Natural killer cell (primary cell): ENCODE results near the gene CX3CL1. TPM values are rescaled to one million over a fixed set of nuclear protein-coding genes. Genes with fewer than 3 reads are reported as not detected.

ENCODE experiments used
- ATAC-seq, 3 donors: fragments of 150-1000 bp in 2 of 3; fragments of 200-7000 bp in 1 of 3; cut with Tn5 transposase; 1 replicate in 1 of 3; 2 replicates in 2 of 3; pipeline ENCODE4 v1.10.0; 2021; ENCODE audit warnings: mild to moderate bottlenecking in 2 of 3, moderate library complexity in 2 of 3
- DNase-seq, 2 donors: peaks; one replicate each; pipeline versions ENCODE4 v3.0.0 to v3.0.0-alpha.2; 2013 to 2021; ENCODE audit warnings: mixed read lengths in 1 of 2
- H3K27ac ChIP-seq: one replicate; pipeline ENCODE4 v1.5.1; 2013; ENCODE audit warnings: mild to moderate bottlenecking, low read length
- H3K27me3 ChIP-seq: one replicate; pipeline ENCODE4 v1.6.1; 2013; ENCODE audit warnings: low read length; ENCODE audit not compliant: control insufficient read depth, insufficient read depth
- H3K36me3 ChIP-seq: one replicate; pipeline ENCODE4 v1.6.1; 2013; ENCODE audit warnings: low read length; ENCODE audit not compliant: control insufficient read depth, insufficient read depth
- H3K4me1 ChIP-seq: one replicate; pipeline ENCODE4 v1.6.1; 2013; ENCODE audit warnings: low read length; ENCODE audit not compliant: control insufficient read depth, insufficient read depth
- H3K4me3 ChIP-seq: one replicate; pipeline ENCODE4 v1.5.1; 2013; ENCODE audit warnings: low read length
- H3K9me3 ChIP-seq: one replicate; pipeline ENCODE4 v1.6.1; 2013; ENCODE audit warnings: low read length; ENCODE audit not compliant: control insufficient read depth, insufficient read depth
- H3K27ac Mint-ChIP-seq, 2 donors: one replicate each; pipeline ENCODE4 v1.8.0; 2022; ENCODE audit warnings: mild to moderate bottlenecking in 2 of 2, mixed read lengths in 2 of 2, moderate library complexity in 1 of 2
- H3K27me3 Mint-ChIP-seq, 2 donors: one replicate each; pipeline ENCODE4 v1.8.0; 2022; ENCODE audit warnings: low read depth in 2 of 2, mixed read lengths in 2 of 2
- H3K36me3 Mint-ChIP-seq: one replicate; pipeline ENCODE4 v1.8.0; 2022; ENCODE audit warnings: mixed read lengths
- H3K4me1 Mint-ChIP-seq, 2 donors: one replicate each; pipeline ENCODE4 v1.8.0; 2022; ENCODE audit warnings: mixed read lengths in 2 of 2
- H3K4me3 Mint-ChIP-seq: one replicate; pipeline ENCODE4 v1.8.0; 2022; ENCODE audit warnings: mild to moderate bottlenecking, moderate library complexity, mixed read lengths
- H3K9me3 Mint-ChIP-seq, 2 donors: one replicate each; pipeline ENCODE4 v1.8.0; 2022; ENCODE audit warnings: mixed read lengths in 2 of 2
- CTCF ChIP-seq: fragments of 200-600 bp; IDR thresholded peaks from one replicate; pipeline ENCODE4 v1.8.0; 2022; ENCODE audit warnings: antibody characterized with exemption
- WGBS: methylation state at CpG from one replicate; pipeline ENCODE4 v1.1.7; 2013; ENCODE audit warnings: missing lambda C conversion rate; ENCODE audit not compliant: insufficient coverage; 5-methylcytosine and 5-hydroxymethylcytosine counted together
- intact Hi-C: fragments of 100-400 bp; cut with micrococcal nuclease; formaldehyde crosslinking; loops from one replicate; pipeline ENCODE4 v1.14.2; 2022
- total RNA-seq, 4 donors: library from RNA; stranded (reverse); fragments of 120-200 nt in 1 of 4; gene quantifications; one replicate each; pipeline versions ENCODE4 v1.2.3 to v1.2.4, GENCODE V29; 2013 to 2022

CX3CL1 gene
- total RNA-seq, 3 donors from 2014 or later (not counting 1 experiment from before 2014, with no cell fraction given): not detected

- Histone ChIP-seq H3K4me3 (no peak overlapping the region), H3K9me3 (no peaks in the 10 kb centered on the region), H3K4me1 (peaks cover 6% of the 10 kb centered on the region), H3K27ac (no peak overlapping the region), H3K36me3 (no peaks in the 10 kb centered on the region), H3K27me3 (no peaks in the 10 kb centered on the region)
- intact Hi-C loops: no loop called here
- H3K27ac Mint-ChIP-seq: no peak overlapping the region
- no peaks in the 10 kb centered on the region for H3K9me3 Mint-ChIP-seq
- DNase-seq (no peak), ATAC-seq (peak in 1 of 3 donors; percentile 36)
- no peaks in the 10 kb centered on the region for H3K36me3 Mint-ChIP-seq
- no peak for TF ChIP-seq CTCF
- 94% methylated on average over 3 of the region's 3 CpGs for WGBS
- H3K4me1 Mint-ChIP-seq: no peaks in the 10 kb centered on the region
- no peaks in the 10 kb centered on the region for H3K27me3 Mint-ChIP-seq
- no peak overlapping the region for H3K4me3 Mint-ChIP-seq
These were observed 16.8 kb downstream of the CX3CL1 start for GRCh38 chr16:57389087-57389468.

GRCh38 chr16:57390636-57391295, 18.5 kb downstream of the CX3CL1 start:
- ATAC-seq (no peak), DNase-seq (no peak)
- no peaks in the 10 kb centered on the region for H3K36me3 Mint-ChIP-seq
- no peaks in the 10 kb centered on the region for H3K27me3 Mint-ChIP-seq
- H3K4me1 Mint-ChIP-seq: no peaks in the 10 kb centered on the region
- no peak overlapping the region for H3K4me3 ChIP-seq
- H3K9me3 ChIP-seq: no peaks in the 10 kb centered on the region
- no peaks in the 10 kb centered on the region for H3K27me3 ChIP-seq
- 68% methylated on average over 5 of the region's 5 CpGs for WGBS
- H3K27ac ChIP-seq: no peak overlapping the region
- intact Hi-C loops: no loop called here
- no peaks in the 10 kb centered on the region for H3K9me3 Mint-ChIP-seq
- H3K4me1 ChIP-seq: no peaks in the 10 kb centered on the region
- no peaks in the 10 kb centered on the region for H3K36me3 ChIP-seq
- H3K27ac Mint-ChIP-seq: no peak overlapping the region
- TF ChIP-seq CTCF: no peak
- H3K4me3 Mint-ChIP-seq: no peak overlapping the region

GRCh38 chr16:57391300-57391699, 19.0 kb downstream of the CX3CL1 start:
- Mint-ChIP-seq H3K4me1 (no peaks in the 10 kb centered on the region), H3K4me3 (no peak overlapping the region), H3K36me3 (no peaks in the 10 kb centered on the region), H3K9me3 (no peaks in the 10 kb centered on the region), H3K27ac (no peak overlapping the region), H3K27me3 (no peaks in the 10 kb centered on the region)
- intact Hi-C loops: no loop called here
- H3K4me1 ChIP-seq: no peaks in the 10 kb centered on the region
- H3K4me3 ChIP-seq: no peak overlapping the region
- H3K27ac ChIP-seq: no peak overlapping the region
- no peak for ATAC-seq
- DNase-seq: no peak
- no peak for TF ChIP-seq CTCF
- H3K36me3 ChIP-seq: no peaks in the 10 kb centered on the region
- WGBS: 64% methylated on average over 4 of the region's 4 CpGs
- no peaks in the 10 kb centered on the region for H3K27me3 ChIP-seq
- no peaks in the 10 kb centered on the region for H3K9me3 ChIP-seq

GRCh38 chr16:57391708-57392107, 19.4 kb downstream of the CX3CL1 start:
- intact Hi-C loops: no loop called here
- no peak for ATAC-seq
- no peak overlapping the region for H3K4me3 Mint-ChIP-seq
- Histone ChIP-seq H3K4me1 (no peaks in the 10 kb centered on the region), H3K9me3 (no peaks in the 10 kb centered on the region), H3K27ac (no peak overlapping the region), H3K27me3 (no peaks in the 10 kb centered on the region), H3K4me3 (no peak overlapping the region), H3K36me3 (no peaks in the 10 kb centered on the region)
- no peaks in the 10 kb centered on the region for H3K9me3 Mint-ChIP-seq
- H3K27me3 Mint-ChIP-seq: no peaks in the 10 kb centered on the region
- TF ChIP-seq CTCF: no peak
- H3K4me1 Mint-ChIP-seq: no peaks in the 10 kb centered on the region
- no peak overlapping the region for H3K27ac Mint-ChIP-seq
- DNase-seq: no peak
- 85% methylated on average over 4 of the region's 5 CpGs for WGBS
- H3K36me3 Mint-ChIP-seq: no peaks in the 10 kb centered on the region
